ENCODE data around the gene TTC27. TPM values are rescaled to one million over a fixed set of nuclear protein-coding genes. Genes with fewer than 3 reads are reported as not detected.

TTC27 gene
- total RNA-seq, 1 donor from 2014 or later = 7.5 TPM

DNA sequence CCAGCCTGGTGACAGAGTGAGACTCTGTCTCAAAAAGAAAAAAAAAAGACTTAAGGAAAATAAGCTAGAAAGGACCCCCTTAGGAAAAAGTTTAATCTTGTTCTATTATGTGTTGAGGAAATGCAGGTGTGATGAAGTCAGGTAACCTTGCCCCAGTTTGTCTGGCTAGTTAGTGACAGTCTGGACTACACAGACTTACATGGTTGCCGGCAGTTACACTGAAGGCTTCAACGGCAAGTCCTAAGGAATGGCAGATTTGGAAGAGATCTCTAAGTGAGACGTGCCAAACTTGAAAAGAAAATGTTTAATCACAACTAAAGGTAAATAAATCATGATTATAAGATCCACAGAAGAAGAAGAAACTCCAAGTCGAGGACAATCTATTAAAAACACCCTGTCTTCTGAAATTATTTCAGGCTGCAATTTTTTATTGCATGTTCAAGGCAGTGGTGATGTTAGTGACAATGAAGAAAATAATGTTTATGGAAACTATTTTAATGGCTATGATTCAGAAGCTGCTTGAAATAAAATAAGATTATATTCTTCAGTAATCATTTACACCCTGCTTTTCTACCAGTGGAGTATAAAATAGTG is 84.2 kb downstream of the TTC27 start:
- no peak overlapping the region for H3K4me3 ChIP-seq
- TF ChIP-seq, protein P1, sequence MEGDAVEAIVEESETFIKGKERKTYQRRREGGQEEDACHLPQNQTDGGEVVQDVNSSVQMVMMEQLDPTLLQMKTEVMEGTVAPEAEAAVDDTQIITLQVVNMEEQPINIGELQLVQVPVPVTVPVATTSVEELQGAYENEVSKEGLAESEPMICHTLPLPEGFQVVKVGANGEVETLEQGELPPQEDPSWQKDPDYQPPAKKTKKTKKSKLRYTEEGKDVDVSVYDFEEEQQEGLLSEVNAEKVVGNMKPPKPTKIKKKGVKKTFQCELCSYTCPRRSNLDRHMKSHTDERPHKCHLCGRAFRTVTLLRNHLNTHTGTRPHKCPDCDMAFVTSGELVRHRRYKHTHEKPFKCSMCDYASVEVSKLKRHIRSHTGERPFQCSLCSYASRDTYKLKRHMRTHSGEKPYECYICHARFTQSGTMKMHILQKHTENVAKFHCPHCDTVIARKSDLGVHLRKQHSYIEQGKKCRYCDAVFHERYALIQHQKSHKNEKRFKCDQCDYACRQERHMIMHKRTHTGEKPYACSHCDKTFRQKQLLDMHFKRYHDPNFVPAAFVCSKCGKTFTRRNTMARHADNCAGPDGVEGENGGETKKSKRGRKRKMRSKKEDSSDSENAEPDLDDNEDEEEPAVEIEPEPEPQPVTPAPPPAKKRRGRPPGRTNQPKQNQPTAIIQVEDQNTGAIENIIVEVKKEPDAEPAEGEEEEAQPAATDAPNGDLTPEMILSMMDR (IDR thresholded peaks at IDR 0.05; ENCODE audit: borderline replicate concordance) = no peak
- H3K27ac ChIP-seq (replicated peaks) = peak overlapping the region; percentile 82
- H3K27me3 ChIP-seq (ENCODE audit: low read depth) = no peaks in the 10 kb centered on the region
- no peak for DNase-seq
- peaks cover 3% of the 10 kb centered on the region for H3K36me3 ChIP-seq
- intact Hi-C loops (cut with micrococcal nuclease) = no loop called here
- peaks cover 52% of the 10 kb centered on the region for H3K4me1 ChIP-seq
- no peaks in the 10 kb centered on the region for H3K9me3 ChIP-seq (replicated peaks)

DNA sequence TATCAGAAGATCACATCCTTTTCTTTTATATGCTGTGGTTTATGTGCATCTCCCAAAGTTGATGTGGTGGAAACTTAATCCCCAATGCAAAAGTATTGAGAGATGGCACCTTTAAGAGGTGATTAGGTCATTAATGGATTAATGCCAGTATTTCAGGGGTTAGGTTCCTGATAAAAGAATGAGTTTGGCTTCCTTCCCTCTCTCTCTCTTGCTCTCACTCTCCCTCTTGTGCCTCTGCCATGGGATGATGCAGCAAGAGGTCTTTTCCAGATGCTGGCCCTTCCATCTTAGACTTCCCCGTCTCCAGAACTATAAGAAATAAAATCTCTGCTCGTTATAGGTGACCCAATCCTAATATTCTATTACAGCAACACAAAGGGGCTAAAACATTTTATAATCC is 85.0 kb downstream of the TTC27 start:
- H3K27me3 ChIP-seq (ENCODE audit: low read depth) = no peaks in the 10 kb centered on the region
- no peak for DNase-seq
- H3K4me1 ChIP-seq = peaks cover 51% of the 10 kb centered on the region
- TF ChIP-seq, protein P1 (IDR thresholded peaks at IDR 0.05; ENCODE audit: borderline replicate concordance) = no peak
- intact Hi-C loops (cut with micrococcal nuclease) = no loop called here
- H3K4me3 ChIP-seq = no peak overlapping the region
- peaks cover 3% of the 10 kb centered on the region for H3K36me3 ChIP-seq
- H3K9me3 ChIP-seq (replicated peaks) = no peaks in the 10 kb centered on the region
- H3K27ac ChIP-seq (replicated peaks) = peak overlapping the region; percentile 82

DNA sequence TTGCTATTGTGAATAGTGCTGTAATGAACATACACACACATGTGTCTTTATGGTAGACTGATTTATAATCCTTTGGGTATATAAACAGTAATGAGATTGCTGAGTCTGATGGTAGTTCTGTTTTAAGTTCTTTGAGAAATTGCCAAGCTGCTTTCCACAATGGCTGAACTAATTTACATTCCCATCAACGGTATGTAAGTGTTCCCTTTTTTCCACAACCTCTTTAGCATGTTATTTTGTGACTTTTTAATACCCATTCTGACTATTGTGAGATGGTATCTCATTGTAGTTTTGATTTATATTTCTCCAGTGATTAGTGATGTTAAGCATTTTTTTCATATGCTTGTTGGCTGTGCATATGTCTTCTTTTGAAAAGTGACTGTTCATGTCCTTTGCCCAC is 86.7 kb downstream of the TTC27 start:
- peaks cover 63% of the 10 kb centered on the region for H3K4me1 ChIP-seq
- TF ChIP-seq, protein P1 (IDR thresholded peaks at IDR 0.05; ENCODE audit: borderline replicate concordance) = no peak
- no peaks in the 10 kb centered on the region for H3K27me3 ChIP-seq (ENCODE audit: low read depth)
- DNase-seq = no peak
- H3K36me3 ChIP-seq = peaks cover 3% of the 10 kb centered on the region
- intact Hi-C loops (cut with micrococcal nuclease) = no loop called here
- no peak overlapping the region for H3K4me3 ChIP-seq
- peak overlapping the region; percentile 82 for H3K27ac ChIP-seq (replicated peaks)
- no peaks in the 10 kb centered on the region for H3K9me3 ChIP-seq (replicated peaks)

DNA sequence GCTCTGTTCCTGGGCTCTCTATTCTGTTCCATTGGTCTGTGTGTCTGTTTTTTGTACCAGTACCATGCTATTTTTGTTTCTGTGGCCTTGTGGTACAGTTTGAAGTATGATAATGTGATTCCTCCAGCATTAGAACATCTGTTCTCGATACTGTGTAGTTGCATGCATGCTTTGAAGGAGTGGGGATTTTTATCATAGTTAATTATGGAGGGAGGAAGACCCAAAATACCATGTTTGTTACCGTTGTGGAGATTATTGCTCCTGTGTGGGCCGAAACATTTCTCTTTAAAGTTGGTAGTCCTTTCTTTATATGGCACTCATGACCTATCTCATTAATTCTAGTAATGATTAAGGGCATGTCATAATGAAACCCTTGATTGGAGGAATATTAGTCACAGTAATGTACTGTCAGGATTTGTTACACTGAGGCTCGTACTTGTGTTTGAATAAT is 87.6 kb downstream of the TTC27 start:
- TF ChIP-seq, protein P1 (IDR thresholded peaks at IDR 0.05; ENCODE audit: borderline replicate concordance) = no peak
- peaks cover 3% of the 10 kb centered on the region for H3K36me3 ChIP-seq
- H3K9me3 ChIP-seq (replicated peaks) = no peaks in the 10 kb centered on the region
- peaks cover 71% of the 10 kb centered on the region for H3K4me1 ChIP-seq
- intact Hi-C loops (cut with micrococcal nuclease) = no loop called here
- H3K27me3 ChIP-seq (ENCODE audit: low read depth) = no peaks in the 10 kb centered on the region
- H3K27ac ChIP-seq (replicated peaks) = peak overlapping the region; percentile 82
- DNase-seq = no peak
- H3K4me3 ChIP-seq = no peak overlapping the region

DNA sequence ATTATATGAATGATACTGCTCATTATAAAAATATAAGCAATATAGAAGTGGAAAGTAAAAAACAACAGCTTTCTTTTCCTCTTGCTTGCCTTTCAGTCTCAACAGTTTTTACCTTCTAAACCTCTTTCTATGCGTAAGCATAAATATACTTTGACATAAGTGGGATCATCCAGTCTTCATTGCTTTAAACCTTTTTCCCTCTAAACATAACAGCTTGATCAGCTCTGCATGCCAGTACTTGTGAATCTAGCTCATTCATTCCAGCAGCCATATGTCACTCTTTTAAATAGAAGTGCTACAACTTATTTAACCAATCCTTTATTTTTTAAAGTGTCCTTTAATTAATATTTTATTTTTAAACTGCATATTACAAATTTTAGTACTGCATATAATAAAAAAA is 88.1 kb downstream of the TTC27 start:
- Histone ChIP-seq H3K4me3 (no peak overlapping the region), H3K27me3 (ENCODE audit: low read depth) (no peaks in the 10 kb centered on the region), H3K9me3 (replicated peaks) (no peaks in the 10 kb centered on the region), H3K36me3 (peaks cover 3% of the 10 kb centered on the region), H3K27ac (replicated peaks) (peak overlapping the region; percentile 82), H3K4me1 (peaks cover 71% of the 10 kb centered on the region)
- TF ChIP-seq, protein P1 (IDR thresholded peaks at IDR 0.05; ENCODE audit: borderline replicate concordance) = no peak
- DNase-seq = no peak
- intact Hi-C loops (cut with micrococcal nuclease) = no loop called here
